ENCODE measurements around the gene SNTG2. TPM values are rescaled to one million over a fixed set of nuclear protein-coding genes. Genes with fewer than 3 reads are reported as not detected.

The SNTG2 gene
- total and polyA plus RNA-seq, 9 donors = 0.17 to 5.7 (median 1.3) TPM; not detected in 1

DNA sequence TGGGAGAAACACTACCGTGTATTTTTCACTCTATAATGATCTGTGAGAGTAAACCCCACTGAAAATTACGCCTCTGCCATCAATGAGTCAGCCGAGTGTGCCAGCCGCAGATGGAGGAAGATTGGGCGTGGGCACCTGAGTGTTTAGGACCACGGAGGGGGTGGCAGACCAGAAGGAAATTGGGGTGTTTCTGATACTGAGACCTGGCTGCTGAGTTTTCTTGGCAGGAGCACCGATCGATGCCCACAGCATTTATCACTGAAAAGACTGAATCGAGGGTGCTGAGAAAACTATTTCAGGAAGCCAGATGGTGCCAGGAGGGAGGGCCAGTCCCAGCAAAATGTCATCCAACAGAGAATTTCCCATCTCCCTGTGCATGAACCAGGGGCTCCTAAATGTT lies 370.7 kb downstream of the SNTG2 start:
- Histone ChIP-seq H3K27me3 (no peaks in the 10 kb centered on the region), H3K4me3 (no peak overlapping the region), H3K4me1 (ENCODE audit: insufficient read depth) (no peaks in the 10 kb centered on the region), H3K36me3 (no peaks in the 10 kb centered on the region), H3K9me3 (no peaks in the 10 kb centered on the region), H3K27ac (no peak overlapping the region)
- DNase-seq = no peak
- WGBS, 3 donors = 80 to 81% (median 80%) methylated on average over 9 of the region's 9 CpGs
- TF ChIP-seq EP300 (IDR thresholded peaks at IDR 0.05) (no peak), POLR2A (IDR thresholded peaks at IDR 0.05) (no peak)
- TF ChIP-seq, protein P1, sequence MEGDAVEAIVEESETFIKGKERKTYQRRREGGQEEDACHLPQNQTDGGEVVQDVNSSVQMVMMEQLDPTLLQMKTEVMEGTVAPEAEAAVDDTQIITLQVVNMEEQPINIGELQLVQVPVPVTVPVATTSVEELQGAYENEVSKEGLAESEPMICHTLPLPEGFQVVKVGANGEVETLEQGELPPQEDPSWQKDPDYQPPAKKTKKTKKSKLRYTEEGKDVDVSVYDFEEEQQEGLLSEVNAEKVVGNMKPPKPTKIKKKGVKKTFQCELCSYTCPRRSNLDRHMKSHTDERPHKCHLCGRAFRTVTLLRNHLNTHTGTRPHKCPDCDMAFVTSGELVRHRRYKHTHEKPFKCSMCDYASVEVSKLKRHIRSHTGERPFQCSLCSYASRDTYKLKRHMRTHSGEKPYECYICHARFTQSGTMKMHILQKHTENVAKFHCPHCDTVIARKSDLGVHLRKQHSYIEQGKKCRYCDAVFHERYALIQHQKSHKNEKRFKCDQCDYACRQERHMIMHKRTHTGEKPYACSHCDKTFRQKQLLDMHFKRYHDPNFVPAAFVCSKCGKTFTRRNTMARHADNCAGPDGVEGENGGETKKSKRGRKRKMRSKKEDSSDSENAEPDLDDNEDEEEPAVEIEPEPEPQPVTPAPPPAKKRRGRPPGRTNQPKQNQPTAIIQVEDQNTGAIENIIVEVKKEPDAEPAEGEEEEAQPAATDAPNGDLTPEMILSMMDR (IDR thresholded peaks at IDR 0.05) = no peak
- intact Hi-C loops (cut with DNase I) = no loop called here

- no peak overlapping the region for H3K4me3 ChIP-seq
- H3K4me1 ChIP-seq (ENCODE audit: insufficient read depth) = no peaks in the 10 kb centered on the region
- DNase-seq = no peak
- H3K27ac ChIP-seq = no peak overlapping the region
- TF ChIP-seq, protein P1 (IDR thresholded peaks at IDR 0.05) = no peak
- TF ChIP-seq POLR2A (IDR thresholded peaks at IDR 0.05) = no peak
- no peak for TF ChIP-seq EP300 (IDR thresholded peaks at IDR 0.05)
- no peaks in the 10 kb centered on the region for H3K27me3 ChIP-seq
- H3K36me3 ChIP-seq = no peaks in the 10 kb centered on the region
- no peaks in the 10 kb centered on the region for H3K9me3 ChIP-seq
- WGBS, 3 donors = 66 to 81% (median 71%) methylated on average over 2 of the region's 2 CpGs
- intact Hi-C loops (cut with DNase I) = no loop called here
Observed at GRCh38 chr2:1324884-1325283, 374.2 kb downstream of the SNTG2 start.

- 90 to 92% (median 91%) methylated on average over 5 of the region's 5 CpGs for WGBS, 3 donors
- no peaks in the 10 kb centered on the region for H3K36me3 ChIP-seq
- H3K27ac ChIP-seq = no peak overlapping the region
- H3K4me1 ChIP-seq (ENCODE audit: insufficient read depth) = no peaks in the 10 kb centered on the region
- H3K4me3 ChIP-seq = no peak overlapping the region
- TF ChIP-seq, protein P1 (IDR thresholded peaks at IDR 0.05) = no peak
- TF ChIP-seq EP300 (IDR thresholded peaks at IDR 0.05) (no peak), POLR2A (IDR thresholded peaks at IDR 0.05) (no peak)
- no peaks in the 10 kb centered on the region for H3K9me3 ChIP-seq
- no peaks in the 10 kb centered on the region for H3K27me3 ChIP-seq
- no peak for DNase-seq
- intact Hi-C loops (cut with DNase I) = no loop called here
Observed at GRCh38 chr2:1328684-1329083, 378.0 kb downstream of the SNTG2 start.

DNA sequence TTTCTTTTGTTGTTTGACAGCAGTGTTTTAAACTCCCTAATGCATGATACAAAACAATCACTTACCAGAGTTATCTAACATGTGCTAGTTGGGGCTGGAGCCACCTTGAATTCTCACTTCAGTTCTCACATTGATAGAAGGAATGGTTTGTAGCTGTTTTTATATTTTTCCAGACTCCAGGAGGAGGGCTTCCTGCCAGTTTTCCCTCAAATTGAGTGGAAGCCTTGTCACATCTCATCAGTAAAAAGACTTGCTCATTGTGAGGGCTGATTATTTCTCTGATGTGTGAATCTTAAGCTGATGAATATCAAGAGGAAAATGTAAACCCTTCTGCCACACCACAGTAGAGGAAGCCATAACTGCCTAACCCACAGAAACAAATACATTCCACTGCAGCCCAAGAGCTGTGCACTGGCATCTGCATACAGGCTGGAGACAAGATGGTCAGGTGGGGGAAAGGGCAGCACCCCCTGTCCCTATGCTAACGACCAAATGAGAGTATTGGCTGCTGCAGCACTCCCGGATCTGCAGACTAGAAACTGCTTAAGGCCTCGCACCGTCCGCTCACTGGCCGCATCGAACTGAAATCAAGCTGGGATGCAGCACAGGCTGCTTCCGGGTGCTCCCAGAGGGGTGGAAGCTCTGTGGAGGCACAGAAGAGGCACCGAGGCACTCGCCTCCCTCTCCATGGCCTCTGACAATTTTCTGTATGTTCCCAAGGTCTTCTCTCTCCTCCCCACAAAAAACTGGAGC lies 388.9 kb downstream of the SNTG2 start:
- no peak for DNase-seq
- no peak for TF ChIP-seq EP300 (IDR thresholded peaks at IDR 0.05)
- Histone ChIP-seq H3K4me3 (no peak overlapping the region), H3K4me1 (ENCODE audit: insufficient read depth) (no peaks in the 10 kb centered on the region), H3K27me3 (no peaks in the 10 kb centered on the region), H3K36me3 (no peaks in the 10 kb centered on the region), H3K27ac (no peak overlapping the region), H3K9me3 (no peaks in the 10 kb centered on the region)
- 43 to 61% (median 50%) methylated on average over 10 of the region's 10 CpGs for WGBS, 3 donors
- intact Hi-C loops (cut with DNase I) = no loop called here

GRCh38 chr2:1340141-1340512 lies 389.5 kb downstream of the SNTG2 start:
- whole genome bisulfite sequencing, 3 donors = 23 to 33% (median 29%) methylated on average over 5 of the region's 5 CpGs
- TF ChIP-seq, protein P1 (IDR thresholded peaks at IDR 0.05) = no peak
- TF ChIP-seq POLR2A (IDR thresholded peaks at IDR 0.05) (no peak), EP300 (IDR thresholded peaks at IDR 0.05) (no peak)
- Histone ChIP-seq H3K27ac (no peak overlapping the region), H3K36me3 (no peaks in the 10 kb centered on the region), H3K27me3 (no peaks in the 10 kb centered on the region), H3K4me3 (no peak overlapping the region), H3K4me1 (ENCODE audit: insufficient read depth) (no peaks in the 10 kb centered on the region), H3K9me3 (no peaks in the 10 kb centered on the region)
- DNase-seq = no peak
- intact Hi-C loops (cut with DNase I) = no loop called here
